Measurements from ENCODE around the gene CDH23. TPM values are rescaled to one million over a fixed set of nuclear protein-coding genes. Genes with fewer than 3 reads are reported as not detected.

The CDH23 gene
- polyA plus RNA-seq, 1 donor from 2014 or later: 6.6 TPM

GRCh38 chr10:71780719-71781118 lies 384.0 kb downstream of the CDH23 start:
- H3K9ac ChIP-seq (ENCODE audit: low read length): no peak overlapping the region
- no peaks in the 10 kb centered on the region for H3F3A ChIP-seq (ENCODE audit: insufficient read depth, low read length, poor library complexity, severe bottlenecking)
- H3K36me3 ChIP-seq (ENCODE audit: insufficient read depth, low read length): no peaks in the 10 kb centered on the region
- H3K9me2 ChIP-seq (ENCODE audit: insufficient read depth, low read length): no peaks in the 10 kb centered on the region
- no peaks in the 10 kb centered on the region for H3K9me3 ChIP-seq (ENCODE audit: low read length)
- no peaks in the 10 kb centered on the region for H4K20me1 ChIP-seq (ENCODE audit: insufficient read depth)
- no peak overlapping the region for H3K27ac ChIP-seq (ENCODE audit: low read length)
- no peak overlapping the region for H3K4me3 ChIP-seq (ENCODE audit: low read length)
- H2AFZ ChIP-seq (ENCODE audit: low read depth, low read length): no peak overlapping the region
- no peaks in the 10 kb centered on the region for H3K27me3 ChIP-seq (ENCODE audit: insufficient read depth, low read depth, low read length)
- H3K79me2 ChIP-seq (replicated peaks; ENCODE audit: insufficient read depth, low read length): no peaks in the 10 kb centered on the region
- no peak overlapping the region for H3K4me2 ChIP-seq (ENCODE audit: low read length)
- TF ChIP-seq POLR2AphosphoS5 (IDR thresholded peaks at IDR 0.05) (no peak), SMC3 (conservative IDR thresholded peaks at IDR 0.05; ENCODE audit: poor library complexity) (no peak), EZH2 (IDR thresholded peaks at IDR 0.05; ENCODE audit: borderline replicate concordance, insufficient read depth, low read length, poor library complexity, severe bottlenecking) (no peak), EP300 (conservative IDR thresholded peaks at IDR 0.05; ENCODE audit: poor library complexity, severe bottlenecking) (no peak), TAF1 (IDR thresholded peaks at IDR 0.05; ENCODE audit: low read depth) (no peak)

GRCh38 chr10:71782221-71782916 lies 385.6 kb downstream of the CDH23 start:
- Histone ChIP-seq H3K27ac (ENCODE audit: low read length) (no peak overlapping the region), H3K79me2 (replicated peaks; ENCODE audit: insufficient read depth, low read length) (no peaks in the 10 kb centered on the region), H3K27me3 (ENCODE audit: insufficient read depth, low read depth, low read length) (no peaks in the 10 kb centered on the region), H3K4me2 (ENCODE audit: low read length) (no peak overlapping the region), H4K20me1 (ENCODE audit: insufficient read depth) (no peaks in the 10 kb centered on the region), H2AFZ (ENCODE audit: low read depth, low read length) (no peak overlapping the region), H3K9ac (ENCODE audit: low read length) (no peak overlapping the region), H3K9me3 (ENCODE audit: low read length) (no peaks in the 10 kb centered on the region), H3K4me3 (ENCODE audit: low read length) (no peak overlapping the region), H3K9me2 (ENCODE audit: insufficient read depth, low read length) (no peaks in the 10 kb centered on the region), H3K36me3 (ENCODE audit: insufficient read depth, low read length) (no peaks in the 10 kb centered on the region), H3F3A (ENCODE audit: insufficient read depth, low read length, poor library complexity, severe bottlenecking) (no peaks in the 10 kb centered on the region)
- TF ChIP-seq EZH2 (IDR thresholded peaks at IDR 0.05; ENCODE audit: borderline replicate concordance, insufficient read depth, low read length, poor library complexity, severe bottlenecking): no peak
- TF ChIP-seq POLR2AphosphoS5 (IDR thresholded peaks at IDR 0.05): no peak
- TF ChIP-seq EP300 (conservative IDR thresholded peaks at IDR 0.05; ENCODE audit: poor library complexity, severe bottlenecking): no peak
- no peak for TF ChIP-seq TAF1 (IDR thresholded peaks at IDR 0.05; ENCODE audit: low read depth)
- TF ChIP-seq RAD21 (conservative IDR thresholded peaks at IDR 0.05): no peak
- no peak for TF ChIP-seq REST (IDR thresholded peaks at IDR 0.05; ENCODE audit: borderline replicate concordance)
- TF ChIP-seq CTCF (IDR thresholded peaks at IDR 0.05; ENCODE audit: poor library complexity, severe bottlenecking): no peak
- no peak for TF ChIP-seq MXI1 (conservative IDR thresholded peaks at IDR 0.05; ENCODE audit: poor library complexity, severe bottlenecking)
- no peak for TF ChIP-seq SMC3 (conservative IDR thresholded peaks at IDR 0.05; ENCODE audit: poor library complexity)

Measured in neural cell (in vitro differentiated cells).